Measurements from ENCODE around the gene PPFIBP2. TPM values are rescaled to one million over a fixed set of nuclear protein-coding genes. Genes with fewer than 3 reads are reported as not detected.

Gene PPFIBP2
- total RNA-seq, 2 experiments from 2014 or later = 7.8 to 10.0 TPM

- Mint-ChIP-seq H3K4me3 (no peak overlapping the region), H3K27me3 (no peaks in the 10 kb centered on the region), H3K4me1 (no peaks in the 10 kb centered on the region), H3K36me3 (no peaks in the 10 kb centered on the region), H3K27ac (no peak overlapping the region), H3K9me3 (ENCODE audit: low read depth) (no peaks in the 10 kb centered on the region)
- DNase-seq (no peak), ATAC-seq (no peak)
- CTCF ChIA-PET = no interaction called here
Measured at GRCh38 chr11:7599209-7599608, 85.4 kb downstream of the PPFIBP2 start.

GRCh38 chr11:7600205-7600775 lies 86.5 kb downstream of the PPFIBP2 start:
- no peak for DNase-seq
- Mint-ChIP-seq H3K9me3 (ENCODE audit: low read depth) (no peaks in the 10 kb centered on the region), H3K36me3 (no peaks in the 10 kb centered on the region), H3K4me3 (no peak overlapping the region), H3K27ac (no peak overlapping the region), H3K4me1 (no peaks in the 10 kb centered on the region), H3K27me3 (no peaks in the 10 kb centered on the region)
- ATAC-seq = no peak
- CTCF ChIA-PET = no interaction called here

- Mint-ChIP-seq H3K9me3 (ENCODE audit: low read depth) (no peaks in the 10 kb centered on the region), H3K36me3 (no peaks in the 10 kb centered on the region), H3K4me1 (no peaks in the 10 kb centered on the region), H3K4me3 (no peak overlapping the region), H3K27ac (no peak overlapping the region), H3K27me3 (no peaks in the 10 kb centered on the region)
- CTCF ChIA-PET = interaction anchor here (0.6 kb wide), 1 partner anchor 716 kb away, joined by 3 read pairs; no protein-coding TSS in a partner anchor
- DNase-seq (no peak), ATAC-seq (no peak)
Measured at GRCh38 chr11:7603031-7603781, 89.4 kb downstream of the PPFIBP2 start.

GRCh38 chr11:7604331-7604955 lies 90.6 kb downstream of the PPFIBP2 start:
- no peak overlapping the region for H3K27ac Mint-ChIP-seq
- CTCF ChIA-PET = no interaction called here
- H3K9me3 Mint-ChIP-seq (ENCODE audit: low read depth) = no peaks in the 10 kb centered on the region

GRCh38 chr11:7605186-7605943 lies 91.6 kb downstream of the PPFIBP2 start:
- no peak overlapping the region for H3K27ac Mint-ChIP-seq
- DNase-seq (no peak), ATAC-seq (no peak)
- no peaks in the 10 kb centered on the region for H3K27me3 Mint-ChIP-seq
- no peaks in the 10 kb centered on the region for H3K4me1 Mint-ChIP-seq
- CTCF ChIA-PET = no interaction called here
- no peaks in the 10 kb centered on the region for H3K36me3 Mint-ChIP-seq
- H3K9me3 Mint-ChIP-seq (ENCODE audit: low read depth) = no peaks in the 10 kb centered on the region
- H3K4me3 Mint-ChIP-seq = no peak overlapping the region

More at GRCh38 chr11:7604331-7604955, 90.6 kb downstream of the PPFIBP2 start:
- no peaks in the 10 kb centered on the region for H3K36me3 Mint-ChIP-seq
- no peak overlapping the region for H3K4me3 Mint-ChIP-seq
- no peaks in the 10 kb centered on the region for H3K4me1 Mint-ChIP-seq
- ATAC-seq (no peak), DNase-seq (no peak)
- no peaks in the 10 kb centered on the region for H3K27me3 Mint-ChIP-seq

GRCh38 chr11:7606496-7606895 lies 92.7 kb downstream of the PPFIBP2 start:
- H3K9me3 Mint-ChIP-seq (ENCODE audit: low read depth) = no peaks in the 10 kb centered on the region
- no peaks in the 10 kb centered on the region for H3K36me3 Mint-ChIP-seq
- ATAC-seq = no peak
- no peak overlapping the region for H3K4me3 Mint-ChIP-seq
- CTCF ChIA-PET = interaction anchor here (0.6 kb wide), 1 partner anchor 88 kb away, joined by 4 read pairs; no protein-coding TSS in a partner anchor
- H3K4me1 Mint-ChIP-seq = no peaks in the 10 kb centered on the region
- DNase-seq = no peak
- H3K27ac Mint-ChIP-seq = no peak overlapping the region
- H3K27me3 Mint-ChIP-seq = no peaks in the 10 kb centered on the region

GRCh38 chr11:7609015-7609414 lies 95.2 kb downstream of the PPFIBP2 start:
- Mint-ChIP-seq H3K9me3 (ENCODE audit: low read depth) (no peaks in the 10 kb centered on the region), H3K36me3 (no peaks in the 10 kb centered on the region), H3K27ac (no peak overlapping the region), H3K4me1 (no peaks in the 10 kb centered on the region), H3K27me3 (no peaks in the 10 kb centered on the region), H3K4me3 (no peak overlapping the region)
- DNase-seq (no peak), ATAC-seq (no peak)
- CTCF ChIA-PET = no interaction called here

- ATAC-seq = no peak
Measured at GRCh38 chr11:7609521-7609920, 95.7 kb downstream of the PPFIBP2 start.

GRCh38 chr11:7610393-7610792 lies 96.6 kb downstream of the PPFIBP2 start:
- H3K4me3 Mint-ChIP-seq = no peak overlapping the region
- H3K27me3 Mint-ChIP-seq = no peaks in the 10 kb centered on the region
- CTCF ChIA-PET = no interaction called here
- no peak overlapping the region for H3K27ac Mint-ChIP-seq
- no peaks in the 10 kb centered on the region for H3K36me3 Mint-ChIP-seq
- H3K9me3 Mint-ChIP-seq (ENCODE audit: low read depth) = no peaks in the 10 kb centered on the region
- H3K4me1 Mint-ChIP-seq = no peaks in the 10 kb centered on the region
- DNase-seq (no peak), ATAC-seq (no peak)

More at GRCh38 chr11:7609521-7609920, 95.7 kb downstream of the PPFIBP2 start:
- Mint-ChIP-seq H3K27ac (no peak overlapping the region), H3K27me3 (no peaks in the 10 kb centered on the region), H3K4me1 (no peaks in the 10 kb centered on the region), H3K9me3 (ENCODE audit: low read depth) (no peaks in the 10 kb centered on the region), H3K36me3 (no peaks in the 10 kb centered on the region), H3K4me3 (no peak overlapping the region)
- CTCF ChIA-PET = no interaction called here
- DNase-seq = no peak

GRCh38 chr11:7611411-7611810 lies 97.6 kb downstream of the PPFIBP2 start:
- H3K27me3 Mint-ChIP-seq = no peaks in the 10 kb centered on the region
- no peak for DNase-seq
- ATAC-seq = no peak
- no peaks in the 10 kb centered on the region for H3K36me3 Mint-ChIP-seq
- no peaks in the 10 kb centered on the region for H3K4me1 Mint-ChIP-seq
- H3K4me3 Mint-ChIP-seq = no peak overlapping the region
- H3K27ac Mint-ChIP-seq = no peak overlapping the region
- H3K9me3 Mint-ChIP-seq (ENCODE audit: low read depth) = no peaks in the 10 kb centered on the region
- CTCF ChIA-PET = interaction anchor here (0.7 to 1.2 kb wide), 2 partner anchors 54 to 77 kb away, joined by 3 read pairs; no protein-coding TSS in a partner anchor

- H3K36me3 Mint-ChIP-seq = no peaks in the 10 kb centered on the region
- no peak for DNase-seq
- CTCF ChIA-PET = interaction anchor here (1.2 kb wide), 1 partner anchor 77 kb away, joined by 3 read pairs; no protein-coding TSS in a partner anchor
- H3K27ac Mint-ChIP-seq = no peak overlapping the region
- H3K9me3 Mint-ChIP-seq (ENCODE audit: low read depth) = no peaks in the 10 kb centered on the region
- H3K27me3 Mint-ChIP-seq = no peaks in the 10 kb centered on the region
- H3K4me3 Mint-ChIP-seq = no peak overlapping the region
- no peak for ATAC-seq
- no peaks in the 10 kb centered on the region for H3K4me1 Mint-ChIP-seq
Measured at GRCh38 chr11:7612056-7612660, 98.4 kb downstream of the PPFIBP2 start.

GRCh38 chr11:7612661-7613393 lies 99.0 kb downstream of the PPFIBP2 start:
- Mint-ChIP-seq H3K27ac (no peak overlapping the region), H3K36me3 (no peaks in the 10 kb centered on the region), H3K4me3 (no peak overlapping the region), H3K4me1 (no peaks in the 10 kb centered on the region), H3K9me3 (ENCODE audit: low read depth) (no peaks in the 10 kb centered on the region), H3K27me3 (no peaks in the 10 kb centered on the region)
- DNase-seq (no peak), ATAC-seq (no peak)
- CTCF ChIA-PET = no interaction called here

- Mint-ChIP-seq H3K4me1 (no peaks in the 10 kb centered on the region), H3K4me3 (no peak overlapping the region), H3K36me3 (no peaks in the 10 kb centered on the region), H3K9me3 (ENCODE audit: low read depth) (no peaks in the 10 kb centered on the region), H3K27ac (no peak overlapping the region), H3K27me3 (no peaks in the 10 kb centered on the region)
- DNase-seq (no peak), ATAC-seq (no peak)
- CTCF ChIA-PET = no interaction called here
Measured at GRCh38 chr11:7613394-7613720, 99.6 kb downstream of the PPFIBP2 start.
